ENCODE results near the gene USP14.
"Not testable (repeated sequence)": the region's sequence is repeated elsewhere in the genome, so short reads cannot be mapped to it uniquely, and the experiment has no call there.

DNA sequence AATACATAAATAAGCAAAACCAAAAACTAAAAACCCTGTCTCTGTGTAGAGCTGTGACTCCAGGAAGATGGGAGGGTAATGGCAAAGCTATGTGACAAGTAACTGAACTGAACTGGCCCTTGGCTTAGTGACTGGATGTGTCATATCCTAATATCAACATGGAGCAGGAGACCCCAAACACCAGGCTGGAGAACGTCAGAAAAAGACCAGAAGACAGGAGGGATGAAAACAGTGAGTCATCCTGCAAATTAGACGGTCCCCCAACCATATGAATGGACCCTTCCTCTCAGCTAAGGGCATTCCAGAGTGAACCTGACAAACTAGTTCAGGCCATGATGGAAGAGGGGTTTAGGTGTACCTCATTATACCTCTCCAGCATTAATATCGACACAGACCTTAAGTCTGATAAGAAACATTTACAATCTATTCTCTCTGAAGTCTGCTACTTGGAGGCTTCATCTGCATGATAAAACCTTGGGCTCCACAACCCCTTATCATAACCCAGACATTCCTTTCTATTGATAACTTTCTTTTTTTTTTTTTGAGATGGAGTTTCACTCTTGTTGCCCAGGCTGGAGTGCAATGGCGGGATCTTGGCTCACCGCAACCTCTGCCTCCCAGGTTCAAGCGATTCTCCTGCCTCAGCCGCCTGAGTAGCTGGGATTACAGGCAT, 15.6 kb upstream of the USP14 start:
- TF ChIP-seq, protein P1, sequence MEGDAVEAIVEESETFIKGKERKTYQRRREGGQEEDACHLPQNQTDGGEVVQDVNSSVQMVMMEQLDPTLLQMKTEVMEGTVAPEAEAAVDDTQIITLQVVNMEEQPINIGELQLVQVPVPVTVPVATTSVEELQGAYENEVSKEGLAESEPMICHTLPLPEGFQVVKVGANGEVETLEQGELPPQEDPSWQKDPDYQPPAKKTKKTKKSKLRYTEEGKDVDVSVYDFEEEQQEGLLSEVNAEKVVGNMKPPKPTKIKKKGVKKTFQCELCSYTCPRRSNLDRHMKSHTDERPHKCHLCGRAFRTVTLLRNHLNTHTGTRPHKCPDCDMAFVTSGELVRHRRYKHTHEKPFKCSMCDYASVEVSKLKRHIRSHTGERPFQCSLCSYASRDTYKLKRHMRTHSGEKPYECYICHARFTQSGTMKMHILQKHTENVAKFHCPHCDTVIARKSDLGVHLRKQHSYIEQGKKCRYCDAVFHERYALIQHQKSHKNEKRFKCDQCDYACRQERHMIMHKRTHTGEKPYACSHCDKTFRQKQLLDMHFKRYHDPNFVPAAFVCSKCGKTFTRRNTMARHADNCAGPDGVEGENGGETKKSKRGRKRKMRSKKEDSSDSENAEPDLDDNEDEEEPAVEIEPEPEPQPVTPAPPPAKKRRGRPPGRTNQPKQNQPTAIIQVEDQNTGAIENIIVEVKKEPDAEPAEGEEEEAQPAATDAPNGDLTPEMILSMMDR (IDR thresholded peaks at IDR 0.05; ENCODE audit: poor library complexity, severe bottlenecking): not testable (repeated sequence)
- not testable (repeated sequence) for TF ChIP-seq MXI1 (conservative IDR thresholded peaks at IDR 0.05; ENCODE audit: poor library complexity, severe bottlenecking)
